Astrocyte of the cerebellum (primary cell): ENCODE data around the gene SERPINH1.
A peak's percentile ranks its signal among the peaks of the same experiment; 100 is the strongest.

Experiments
- DNase-seq: peaks from one replicate; pipeline ENCODE4 v3.0.0-alpha.2; 2011; ENCODE audit warnings: low read depth
- H3K4me3 ChIP-seq: 2 replicates; pipeline ENCODE4 v1.5.1; 2011; ENCODE audit warnings: mild to moderate bottlenecking, low read depth, low read length, moderate library complexity
- CTCF ChIP-seq: IDR thresholded peaks from 2 replicates; pipeline ENCODE4 v1.5.1; 2012; ENCODE audit warnings: low read length, low read depth, moderate library complexity, mild to moderate bottlenecking; ENCODE audit errors: missing control alignments
- in situ Hi-C: cut with HindIII; loops from 2 replicates; pipeline ENCODE4 v1.10.0; 2017; ENCODE audit warnings: low sequenced_read_pairs

SERPINH1 gene

DNA sequence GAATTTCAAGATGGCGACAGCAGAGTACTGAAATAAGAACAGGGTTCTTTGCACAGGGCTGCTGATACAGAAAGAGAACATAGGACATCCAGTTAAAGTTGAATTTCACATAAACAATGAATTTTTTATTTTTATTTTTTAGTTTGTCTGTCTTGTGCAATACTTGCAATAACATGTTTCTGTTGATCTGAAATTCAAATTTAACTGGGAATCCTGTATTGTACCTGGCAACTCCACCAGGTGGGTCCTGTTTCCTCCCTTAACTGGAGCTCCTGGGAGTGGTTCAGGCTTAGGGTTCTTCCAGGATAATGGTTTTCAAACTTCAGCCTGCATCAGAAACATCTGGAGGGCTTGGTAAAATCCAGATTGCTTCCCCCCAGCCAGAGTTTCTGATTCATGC, 14.9 kb upstream of the SERPINH1 start:
- in situ Hi-C loops = no loop called here
- no peak for TF ChIP-seq CTCF

DNA sequence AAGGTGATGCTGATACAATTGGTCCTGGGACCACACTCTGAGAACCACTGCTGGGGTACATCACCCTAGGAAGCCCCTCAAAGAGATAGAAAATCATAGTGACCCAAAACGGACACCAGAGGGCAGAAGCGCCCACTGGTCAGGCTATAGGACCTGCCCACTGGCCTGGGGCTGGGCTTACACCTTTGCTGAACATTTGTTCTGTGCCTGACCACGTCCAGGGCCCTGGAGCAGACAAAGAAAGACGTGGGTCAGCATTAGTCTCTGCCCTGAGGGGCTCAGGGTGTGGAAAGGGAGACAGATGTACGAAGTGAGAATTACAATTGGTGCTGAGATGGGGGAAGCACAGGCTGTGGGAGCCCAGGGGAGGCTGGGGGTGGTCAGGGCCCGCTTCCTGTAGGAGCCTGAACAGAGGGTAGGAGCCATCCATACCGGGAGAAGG, 14.4 kb upstream of the SERPINH1 start:
- TF ChIP-seq CTCF = peak; percentile 81
- in situ Hi-C loops = no loop called here
- no peak overlapping the region for H3K4me3 ChIP-seq
- DNase-seq = no peak

More for the DNA sequence above, 14.9 kb upstream of the SERPINH1 start:
- no peak for DNase-seq
- no peak overlapping the region for H3K4me3 ChIP-seq

DNA sequence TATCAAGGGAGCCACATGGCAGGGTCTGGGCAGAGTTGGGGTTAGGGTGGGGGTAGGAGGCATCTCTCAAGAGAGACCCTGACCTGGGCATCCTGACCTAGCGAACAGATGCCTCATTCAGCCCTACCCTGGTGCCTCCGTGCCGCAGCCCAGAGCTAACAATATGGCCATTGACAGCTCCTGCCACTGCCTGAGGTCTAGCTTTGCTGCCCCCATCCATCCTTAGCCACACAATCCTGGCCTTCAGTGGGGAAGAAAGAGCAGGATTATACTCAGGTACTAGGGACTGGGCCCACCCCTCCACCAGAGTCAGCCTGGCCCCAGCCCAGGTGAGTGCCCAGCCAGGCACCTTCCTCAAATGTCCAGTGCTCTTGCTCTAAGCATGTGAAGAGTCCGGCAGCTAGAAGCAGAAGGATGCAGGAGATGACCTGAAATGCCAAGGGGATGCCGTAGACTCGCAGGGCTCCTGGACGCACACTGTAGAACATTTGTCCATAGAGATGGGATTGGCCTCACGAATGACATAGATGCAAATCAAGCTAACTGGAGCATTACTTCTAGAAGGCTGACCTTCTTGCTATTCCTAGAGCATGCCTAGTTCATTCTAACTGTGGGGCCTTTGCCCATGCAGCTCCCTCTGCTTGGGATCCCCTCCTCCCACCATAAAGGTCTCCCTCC, 13.3 kb upstream of the SERPINH1 start:
- in situ Hi-C loops = no loop called here
- no peak for DNase-seq
- no peak overlapping the region for H3K4me3 ChIP-seq
- TF ChIP-seq CTCF = no peak

DNA sequence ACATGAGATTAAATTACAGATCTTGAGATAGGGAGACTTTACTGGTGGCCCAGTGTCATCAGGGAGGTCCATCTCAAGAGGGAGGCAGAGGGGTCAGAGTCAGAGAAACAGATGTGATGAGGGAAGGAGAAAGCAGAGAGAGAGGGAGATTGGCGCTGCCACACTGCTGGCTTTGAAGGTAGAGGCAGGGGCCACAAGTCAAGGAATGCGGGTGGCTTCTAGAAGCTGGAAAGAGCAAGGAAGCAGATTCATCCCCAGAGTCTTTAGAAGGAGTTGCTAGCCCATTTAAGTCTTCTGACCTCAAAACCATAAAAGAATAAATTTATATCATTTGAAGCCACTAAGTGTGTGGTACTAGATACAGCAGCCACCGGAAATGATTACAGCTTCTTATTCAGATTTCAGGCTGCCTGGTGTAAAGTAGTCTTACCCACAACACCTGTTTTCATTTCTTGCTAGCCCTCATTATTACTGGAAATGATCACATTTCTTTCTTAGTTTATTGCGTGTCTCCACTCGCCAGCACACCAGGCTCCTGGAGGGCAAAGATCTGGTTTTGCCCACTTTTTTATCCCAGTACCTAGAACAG, 12.6 kb upstream of the SERPINH1 start:
- DNase-seq = no peak
- in situ Hi-C loops = no loop called here
- TF ChIP-seq CTCF = no peak
- H3K4me3 ChIP-seq = no peak overlapping the region

GRCh38 chr11:75553182-75553581, 8.9 kb upstream of the SERPINH1 start:
- in situ Hi-C loops = no loop called here
- no peak overlapping the region for H3K4me3 ChIP-seq
- DNase-seq = no peak
- TF ChIP-seq CTCF = no peak

GRCh38 chr11:75553889-75554257, 8.2 kb upstream of the SERPINH1 start:
- TF ChIP-seq CTCF = no peak
- in situ Hi-C loops = no loop called here
- DNase-seq = no peak
- no peak overlapping the region for H3K4me3 ChIP-seq
